ENCODE results near the gene UBAC2. TPM values are rescaled to one million over a fixed set of nuclear protein-coding genes. Genes with fewer than 3 reads are reported as not detected.
A peak's percentile ranks its signal among the peaks of the same experiment; 100 is the strongest.

Gene UBAC2
- total RNA-seq, 1 donor from 2014 or later, result 52.6 TPM

GRCh38 chr13:99297331-99297730 is 96.7 kb downstream of the UBAC2 start:
- H3K27ac Mint-ChIP-seq, result peak overlapping the region; percentile 83
- DNase-seq, result no peak
- no peaks in the 10 kb centered on the region for H3K9me3 Mint-ChIP-seq
- intact Hi-C loops (cut with micrococcal nuclease), result loop anchor here (2.0 kb wide), 2 partner anchors 17 to 135 kb away; no protein-coding TSS in a partner anchor
- H3K4me1 Mint-ChIP-seq, result peaks cover 63% of the 10 kb centered on the region
- H3K27me3 Mint-ChIP-seq, result no peaks in the 10 kb centered on the region
- peaks cover 41% of the 10 kb centered on the region for H3K36me3 Mint-ChIP-seq (ENCODE audit: low read depth)
- H3K4me3 Mint-ChIP-seq, result peak overlapping the region; percentile 67

- Mint-ChIP-seq H3K4me3 (peak overlapping the region; percentile 67), H3K9me3 (no peaks in the 10 kb centered on the region), H3K4me1 (peaks cover 64% of the 10 kb centered on the region), H3K27me3 (no peaks in the 10 kb centered on the region), H3K27ac (peak overlapping the region; percentile 83), H3K36me3 (ENCODE audit: low read depth) (peaks cover 41% of the 10 kb centered on the region)
- intact Hi-C loops (cut with micrococcal nuclease), result loop anchor here (2.0 kb wide), 2 partner anchors 59 to 79 kb away; no protein-coding TSS in a partner anchor
- DNase-seq, result no peak
Measured at GRCh38 chr13:99298056-99298455, 97.4 kb downstream of the UBAC2 start.

- Mint-ChIP-seq H3K4me1 (peaks cover 68% of the 10 kb centered on the region), H3K36me3 (ENCODE audit: low read depth) (peaks cover 41% of the 10 kb centered on the region), H3K9me3 (no peaks in the 10 kb centered on the region), H3K4me3 (peak overlapping the region; percentile 44), H3K27me3 (no peaks in the 10 kb centered on the region), H3K27ac (peak overlapping the region; percentile 68)
- intact Hi-C loops (cut with micrococcal nuclease), result loop anchor here (2.0 kb wide), 2 partner anchors 57 to 81 kb away; no protein-coding TSS in a partner anchor
- DNase-seq, result no peak
Measured at GRCh38 chr13:99299256-99299919, 98.7 kb downstream of the UBAC2 start.

GRCh38 chr13:99299920-99300341 is 99.3 kb downstream of the UBAC2 start:
- Mint-ChIP-seq H3K36me3 (ENCODE audit: low read depth) (peaks cover 44% of the 10 kb centered on the region), H3K27ac (no peak overlapping the region), H3K9me3 (no peaks in the 10 kb centered on the region), H3K4me3 (peak overlapping the region; percentile 20), H3K4me1 (peaks cover 71% of the 10 kb centered on the region), H3K27me3 (no peaks in the 10 kb centered on the region)
- intact Hi-C loops (cut with micrococcal nuclease), result loop anchor here (2.0 kb wide), 2 partner anchors 57 to 81 kb away; no protein-coding TSS in a partner anchor
- DNase-seq, result no peak

- intact Hi-C loops (cut with micrococcal nuclease), result no loop called here
- no peaks in the 10 kb centered on the region for H3K9me3 Mint-ChIP-seq
Measured at GRCh38 chr13:99301056-99301838, 100.6 kb downstream of the UBAC2 start.

GRCh38 chr13:99301913-99302636 is 101.4 kb downstream of the UBAC2 start:
- no peak for DNase-seq
- peaks cover 42% of the 10 kb centered on the region for H3K36me3 Mint-ChIP-seq (ENCODE audit: low read depth)
- H3K4me1 Mint-ChIP-seq, result peaks cover 68% of the 10 kb centered on the region
- H3K4me3 Mint-ChIP-seq, result peak overlapping the region; percentile 84
- no peaks in the 10 kb centered on the region for H3K27me3 Mint-ChIP-seq
- H3K9me3 Mint-ChIP-seq, result no peaks in the 10 kb centered on the region
- intact Hi-C loops (cut with micrococcal nuclease), result no loop called here
- H3K27ac Mint-ChIP-seq, result peak overlapping the region; percentile 68

More at GRCh38 chr13:99301056-99301838, 100.6 kb downstream of the UBAC2 start:
- Mint-ChIP-seq H3K4me3 (peak overlapping the region; percentile 31), H3K27ac (no peak overlapping the region), H3K4me1 (peaks cover 66% of the 10 kb centered on the region), H3K27me3 (no peaks in the 10 kb centered on the region), H3K36me3 (ENCODE audit: low read depth) (peaks cover 42% of the 10 kb centered on the region)
- no peak for DNase-seq

- intact Hi-C loops (cut with micrococcal nuclease), result no loop called here
- Mint-ChIP-seq H3K4me3 (peak overlapping the region; percentile 84), H3K27me3 (no peaks in the 10 kb centered on the region), H3K4me1 (peaks cover 67% of the 10 kb centered on the region), H3K9me3 (no peaks in the 10 kb centered on the region), H3K36me3 (ENCODE audit: low read depth) (peaks cover 36% of the 10 kb centered on the region), H3K27ac (peak overlapping the region; percentile 87)
- peak; percentile 57 for DNase-seq
Measured at GRCh38 chr13:99302637-99303505, 102.2 kb downstream of the UBAC2 start.

GRCh38 chr13:99303863-99304521 is 103.3 kb downstream of the UBAC2 start:
- Mint-ChIP-seq H3K36me3 (ENCODE audit: low read depth) (peaks cover 44% of the 10 kb centered on the region), H3K4me3 (peak overlapping the region; percentile 84)
- DNase-seq, result peak; percentile 86

GRCh38 chr13:99304541-99304940 is 103.9 kb downstream of the UBAC2 start:
- peak; percentile 68 for DNase-seq
- Mint-ChIP-seq H3K27me3 (no peaks in the 10 kb centered on the region), H3K4me3 (peak overlapping the region; percentile 84), H3K9me3 (no peaks in the 10 kb centered on the region), H3K27ac (peak overlapping the region; percentile 87), H3K4me1 (peaks cover 67% of the 10 kb centered on the region), H3K36me3 (ENCODE audit: low read depth) (peaks cover 43% of the 10 kb centered on the region)
- intact Hi-C loops (cut with micrococcal nuclease), result loop anchor here (1.0 kb wide), 1 partner anchor 8 kb away; no protein-coding TSS in a partner anchor

More at GRCh38 chr13:99303863-99304521, 103.3 kb downstream of the UBAC2 start:
- H3K4me1 Mint-ChIP-seq, result peaks cover 69% of the 10 kb centered on the region
- H3K27me3 Mint-ChIP-seq, result no peaks in the 10 kb centered on the region
- peak overlapping the region; percentile 87 for H3K27ac Mint-ChIP-seq
- intact Hi-C loops (cut with micrococcal nuclease), result loop anchor here (1.0 kb wide), 1 partner anchor 8 kb away; no protein-coding TSS in a partner anchor
- no peaks in the 10 kb centered on the region for H3K9me3 Mint-ChIP-seq

GRCh38 chr13:99305158-99305557 is 104.5 kb downstream of the UBAC2 start:
- Mint-ChIP-seq H3K36me3 (ENCODE audit: low read depth) (peaks cover 45% of the 10 kb centered on the region), H3K27me3 (no peaks in the 10 kb centered on the region), H3K27ac (peak overlapping the region; percentile 76), H3K9me3 (no peaks in the 10 kb centered on the region), H3K4me1 (peaks cover 69% of the 10 kb centered on the region), H3K4me3 (peak overlapping the region; percentile 84)
- peak; percentile 65 for DNase-seq
- intact Hi-C loops (cut with micrococcal nuclease), result no loop called here

GRCh38 chr13:99305566-99305965 is 104.9 kb downstream of the UBAC2 start:
- H3K4me1 Mint-ChIP-seq, result peaks cover 68% of the 10 kb centered on the region
- H3K4me3 Mint-ChIP-seq, result peak overlapping the region; percentile 84
- no peaks in the 10 kb centered on the region for H3K27me3 Mint-ChIP-seq
- DNase-seq, result no peak
- H3K27ac Mint-ChIP-seq, result peak overlapping the region; percentile 85
- intact Hi-C loops (cut with micrococcal nuclease), result no loop called here
- peaks cover 43% of the 10 kb centered on the region for H3K36me3 Mint-ChIP-seq (ENCODE audit: low read depth)
- no peaks in the 10 kb centered on the region for H3K9me3 Mint-ChIP-seq

- peaks cover 43% of the 10 kb centered on the region for H3K36me3 Mint-ChIP-seq (ENCODE audit: low read depth)
- no peaks in the 10 kb centered on the region for H3K9me3 Mint-ChIP-seq
- H3K27ac Mint-ChIP-seq, result peak within 1 kb of the TSS; percentile 88
- peak; percentile 85 for DNase-seq
- H3K4me3 Mint-ChIP-seq, result peak within 1 kb of the TSS; percentile 84
- intact Hi-C loops (cut with micrococcal nuclease), result loop anchor here (1.0 to 2.0 kb wide), 5 partner anchors 8 to 127 kb away; no protein-coding TSS in a partner anchor
- no peaks in the 10 kb centered on the region for H3K27me3 Mint-ChIP-seq
- H3K4me1 Mint-ChIP-seq, result peaks cover 70% of the 10 kb centered on the region
Measured at GRCh38 chr13:99307247-99307646, 106.6 kb downstream of the UBAC2 start, which contains the start of gene GPR183. Gene GPR183 (minus strand): TSS chr13:99307399. CDS start chr13:99296145, 11,254 bp downstream.
